HEK293T (cell line): ENCODE measurements around the gene DUS1L.

Experiments
- CTCF ChIA-PET: fragments of 350-600 bp; formaldehyde crosslinking; extraction: SDS; loops from one replicate; lab custom pipeline; 2021; ENCODE audit warnings: antibody characterized with exemption, inconsistent platforms; lab: Yijun Ruan, JAX
- POLR2A ChIA-PET: fragments of 350-600 bp; formaldehyde crosslinking; extraction: SDS; loops from one replicate; lab custom pipeline; 2020; ENCODE audit warnings: antibody characterized with exemption, inconsistent platforms; lab: Yijun Ruan, JAX
- DNase-seq: peaks from one replicate; pipeline ENCODE4 v3.0.0; 2012; ENCODE audit warnings: mixed read lengths; ENCODE audit errors: extremely low spot score
- ARNT ChIP-seq: fragments of 450-650 bp; IDR thresholded peaks from 2 replicates; pipeline ENCODE4 v1.6.1; 2017; ENCODE audit warnings: mild to moderate bottlenecking
- BHLHE40 ChIP-seq: fragments of 450-650 bp; IDR thresholded peaks from 2 replicates; pipeline ENCODE4 v1.6.1; 2016; ENCODE audit warnings: mild to moderate bottlenecking, moderate library complexity, borderline replicate concordance
- CTBP1 ChIP-seq: fragments of 450-650 bp; IDR thresholded peaks from 2 replicates; pipeline ENCODE4 v1.6.1; 2016; ENCODE audit warnings: borderline replicate concordance
- ELF4 ChIP-seq: fragments of 450-650 bp; IDR thresholded peaks from 2 replicates; pipeline ENCODE4 v1.6.1; 2017; ENCODE audit warnings: antibody characterized with exemption
- FOXA1 ChIP-seq: fragments of 450-650 bp; IDR thresholded peaks from 2 replicates; pipeline ENCODE4 v1.6.1; 2016; ENCODE audit warnings: mild to moderate bottlenecking
- FOXK2 ChIP-seq: fragments of 450-650 bp; IDR thresholded peaks from 2 replicates; pipeline ENCODE4 v1.6.1; 2016; ENCODE audit warnings: mild to moderate bottlenecking
- FOXM1 ChIP-seq: fragments of 450-650 bp; IDR thresholded peaks from 2 replicates; pipeline ENCODE4 v1.6.1; 2017; ENCODE audit warnings: mild to moderate bottlenecking, borderline replicate concordance
- HDGF ChIP-seq: fragments of 450-650 bp; IDR thresholded peaks from 2 replicates; pipeline ENCODE4 v1.6.1; 2017; ENCODE audit warnings: antibody characterized with exemption, borderline replicate concordance
- L3MBTL2 ChIP-seq: fragments of 450-650 bp; conservative IDR thresholded peaks from 2 replicates; pipeline ENCODE4 v1.6.1; 2016; ENCODE audit warnings: mild to moderate bottlenecking
- LEF1 ChIP-seq: fragments of 450-650 bp; IDR thresholded peaks from 2 replicates; pipeline ENCODE4 v1.6.1; 2017; ENCODE audit warnings: mild to moderate bottlenecking, borderline replicate concordance
- NFRKB ChIP-seq: fragments of 450-650 bp; IDR thresholded peaks from 2 replicates; pipeline ENCODE4 v1.6.1; 2016; ENCODE audit warnings: mild to moderate bottlenecking, moderate library complexity
- SP1 ChIP-seq: fragments of 450-650 bp; IDR thresholded peaks from 2 replicates; pipeline ENCODE4 v1.6.1; 2017
- SUZ12 ChIP-seq: fragments of 450-650 bp; IDR thresholded peaks from 2 replicates; pipeline ENCODE4 v1.6.1; 2016; ENCODE audit warnings: mild to moderate bottlenecking
- TARDBP ChIP-seq: fragments of 450-650 bp; IDR thresholded peaks from 2 replicates; pipeline ENCODE4 v1.6.1; 2016
- ZNF384 ChIP-seq: fragments of 450-650 bp; IDR thresholded peaks from 2 replicates; pipeline ENCODE4 v1.6.1; 2016
- TF ChIP-seq, protein P1 (sequence below): fragments of 450-650 bp; IDR thresholded peaks from 2 replicates; pipeline ENCODE4 v1.6.1; 2016

DUS1L gene

DNA sequence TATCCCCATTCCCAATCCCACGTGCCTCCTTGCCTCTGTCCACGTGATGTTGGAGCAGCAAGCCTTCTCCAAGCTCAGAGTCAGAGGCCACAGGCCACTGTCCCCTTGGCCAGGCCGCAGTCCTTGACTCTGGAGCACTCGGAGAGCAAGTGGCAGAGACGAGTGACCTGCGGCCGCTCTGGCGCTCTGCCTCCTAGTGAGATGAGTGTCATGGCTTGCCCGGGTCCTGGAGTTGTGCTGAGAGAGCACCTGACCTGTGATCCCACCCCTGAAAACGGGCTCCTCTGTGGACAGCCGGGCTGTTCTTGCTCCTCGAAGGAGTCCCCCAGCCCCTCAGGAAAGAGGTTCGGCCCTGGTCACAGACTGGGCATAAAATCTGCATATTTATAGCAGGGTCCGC lies 42.4 kb upstream of the DUS1L start:
- POLR2A ChIA-PET, result interaction anchor here (1.6 kb wide), 1 partner anchor 10 kb away, joined by 5 read pairs; the partner anchor contains the start of gene FASN
- CTCF ChIA-PET, result no interaction called here
- TF ChIP-seq NFRKB (no peak), TARDBP (no peak), FOXM1 (no peak), ZNF384 (no peak), ELF4 (no peak), FOXA1 (no peak), HDGF (no peak), SUZ12 (no peak), CTBP1 (no peak), FOXK2 (no peak), BHLHE40 (no peak), SP1 (no peak), L3MBTL2 (no peak), ARNT (no peak), LEF1 (no peak)
- TF ChIP-seq, protein P1, sequence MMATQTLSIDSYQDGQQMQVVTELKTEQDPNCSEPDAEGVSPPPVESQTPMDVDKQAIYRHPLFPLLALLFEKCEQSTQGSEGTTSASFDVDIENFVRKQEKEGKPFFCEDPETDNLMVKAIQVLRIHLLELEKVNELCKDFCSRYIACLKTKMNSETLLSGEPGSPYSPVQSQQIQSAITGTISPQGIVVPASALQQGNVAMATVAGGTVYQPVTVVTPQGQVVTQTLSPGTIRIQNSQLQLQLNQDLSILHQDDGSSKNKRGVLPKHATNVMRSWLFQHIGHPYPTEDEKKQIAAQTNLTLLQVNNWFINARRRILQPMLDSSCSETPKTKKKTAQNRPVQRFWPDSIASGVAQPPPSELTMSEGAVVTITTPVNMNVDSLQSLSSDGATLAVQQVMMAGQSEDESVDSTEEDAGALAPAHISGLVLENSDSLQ, result no peak
- DNase-seq, result no peak

DNA sequence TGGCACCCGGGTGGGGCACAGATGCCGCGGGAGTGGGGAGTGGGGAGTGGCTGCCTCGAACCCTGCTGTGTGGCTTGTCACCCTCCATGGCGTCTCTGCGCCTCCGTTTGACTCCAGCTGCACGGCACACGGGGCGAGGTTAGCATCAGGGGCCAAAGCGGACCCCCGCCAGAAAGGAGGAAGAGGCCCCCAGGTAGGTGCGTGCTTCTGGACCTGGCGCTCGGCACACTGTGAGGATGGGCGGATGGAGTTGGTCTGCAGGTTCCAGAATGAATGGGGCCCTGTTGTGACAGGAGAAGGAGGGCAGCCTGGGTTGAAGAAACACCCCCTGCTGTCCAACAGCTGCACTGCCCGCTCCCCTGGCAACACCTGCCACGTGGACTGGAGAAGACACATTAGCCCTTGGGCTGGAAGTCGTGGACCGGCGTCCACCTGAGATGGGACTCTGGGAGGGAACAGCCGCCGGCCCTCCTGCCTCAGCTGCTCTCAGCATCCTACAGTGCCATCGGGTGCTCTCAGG lies 41.8 kb upstream of the DUS1L start:
- TF ChIP-seq SUZ12 (no peak), BHLHE40 (no peak), TARDBP (no peak), SP1 (no peak), ARNT (no peak), FOXK2 (no peak), L3MBTL2 (no peak), LEF1 (no peak), FOXA1 (no peak), NFRKB (no peak), ZNF384 (no peak), CTBP1 (no peak)
- TF ChIP-seq, protein P1, result no peak
- CTCF ChIA-PET, result no interaction called here
- POLR2A ChIA-PET, result interaction anchor here (1.3 to 1.7 kb wide), 2 partner anchors 10 to 50 kb away, joined by 3 to 11 read pairs; partner anchors contain the start of gene FASN
- no peak for DNase-seq

DNA sequence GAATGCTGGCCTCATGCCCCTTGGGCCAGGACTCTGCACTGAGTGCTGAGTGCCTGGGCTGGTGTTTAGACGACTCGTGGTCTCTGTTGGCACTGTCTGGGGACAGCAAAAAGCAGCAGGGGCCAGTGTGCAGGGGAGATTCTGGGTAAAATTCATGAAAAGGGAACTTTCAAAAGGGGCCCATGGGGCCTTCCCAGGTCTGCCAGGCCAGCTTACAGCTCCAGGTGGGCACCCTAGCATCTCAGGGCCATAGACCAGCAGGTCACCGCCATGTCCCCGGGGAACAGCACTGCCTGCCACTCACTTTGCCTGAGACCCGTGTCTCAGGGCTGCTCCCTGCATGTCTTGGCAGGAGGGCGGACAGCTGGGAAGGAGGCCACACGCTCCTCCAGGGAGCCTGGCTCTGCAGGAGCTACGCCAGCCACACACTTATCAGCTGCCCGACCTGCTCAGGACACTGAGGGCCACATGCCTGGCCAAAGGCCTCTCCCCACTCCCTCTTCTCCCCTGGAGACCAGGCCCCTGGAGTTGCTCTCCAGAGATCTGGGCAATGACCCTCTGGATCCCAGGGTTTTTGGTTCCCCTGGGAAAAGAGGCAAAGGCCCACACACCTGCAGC lies 41.2 kb upstream of the DUS1L start:
- TF ChIP-seq HDGF (no peak), SP1 (no peak), SUZ12 (no peak), NFRKB (no peak), BHLHE40 (no peak)
- POLR2A ChIA-PET, result interaction anchor here (1.3 to 1.7 kb wide), 2 partner anchors 9 to 50 kb away, joined by 3 to 11 read pairs; partner anchors contain the start of gene FASN
- DNase-seq, result no peak
- CTCF ChIA-PET, result interaction anchor here (1.1 to 1.2 kb wide), 2 partner anchors 15 to 77 kb away, joined by 3 to 4 read pairs; no protein-coding TSS in a partner anchor

DNA sequence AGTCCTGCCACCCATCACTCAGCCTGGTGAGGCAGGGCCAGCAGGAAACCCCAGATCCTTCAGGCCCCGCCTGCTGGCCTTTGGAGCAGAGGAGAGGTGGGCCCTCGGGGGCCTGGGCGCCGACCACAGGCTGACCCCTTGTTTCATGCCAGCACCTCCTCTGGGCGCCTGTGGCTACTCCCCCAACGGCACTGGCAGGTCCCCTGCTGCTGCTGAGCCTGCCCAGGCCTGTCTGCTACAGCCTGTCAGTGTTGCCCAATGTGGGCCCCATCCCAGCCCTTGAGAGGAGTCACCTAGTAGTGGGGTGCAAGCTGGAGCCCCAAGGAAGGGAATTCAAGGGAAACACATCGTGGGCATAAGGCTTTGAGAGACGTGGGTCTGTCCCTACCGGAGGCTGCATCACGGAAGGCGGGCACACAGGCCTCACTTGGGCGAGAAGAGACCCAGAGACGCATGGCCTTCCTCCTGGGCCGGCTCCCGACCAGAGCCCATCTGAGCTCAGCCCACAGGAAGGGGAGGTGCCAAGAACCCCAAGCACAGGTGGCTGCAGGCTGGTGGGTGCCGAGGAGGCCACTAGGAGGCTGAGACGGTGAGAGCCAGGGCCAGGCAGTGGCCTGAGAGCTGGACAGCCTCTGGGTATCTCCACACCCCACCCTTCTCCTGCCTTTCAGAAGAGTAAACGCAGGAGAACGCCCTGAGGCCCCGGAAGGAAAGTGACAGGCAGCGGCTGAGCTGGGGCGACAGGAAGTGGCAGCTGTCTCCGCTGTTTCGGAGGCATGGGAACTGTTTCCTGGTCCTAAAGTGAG lies 40.5 kb upstream of the DUS1L start:
- TF ChIP-seq FOXK2, result no peak
- TF ChIP-seq ELF4, result no peak
- TF ChIP-seq HDGF, result no peak
- TF ChIP-seq CTBP1, result no peak
- no peak for TF ChIP-seq ARNT
- TF ChIP-seq ZNF384, result no peak
- ChIA-PET CTCF (interaction anchor here (1.1 to 1.3 kb wide), 3 partner anchors 16 to 77 kb away, joined by 3 to 4 read pairs (median 4); no protein-coding TSS in a partner anchor), POLR2A (interaction anchor here (1.3 to 1.7 kb wide), 2 partner anchors 8 to 51 kb away, joined by 3 to 11 read pairs; partner anchors contain the start of gene FASN)
- no peak for DNase-seq

DNA sequence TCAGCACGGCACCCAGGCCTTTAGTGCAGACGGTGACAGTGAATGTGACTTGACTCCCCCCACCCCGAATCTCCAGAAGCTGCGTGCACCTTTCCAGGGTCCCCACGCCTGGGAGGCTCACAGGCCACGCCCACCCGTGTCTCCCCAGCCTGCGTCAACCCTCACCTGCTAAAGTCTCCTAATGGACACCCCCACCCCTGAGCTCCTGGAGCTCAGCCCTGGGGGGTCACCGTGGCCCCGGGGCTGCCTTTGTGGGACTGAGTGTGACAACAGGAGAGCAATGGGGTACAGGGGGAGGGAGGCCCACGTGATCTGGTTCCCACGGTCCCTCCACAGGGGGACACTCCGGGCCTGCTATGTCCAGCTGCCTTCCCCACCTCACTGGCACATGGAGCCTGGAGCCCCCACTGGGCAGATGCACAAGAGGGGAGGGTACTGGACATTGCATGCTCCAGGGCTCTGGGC lies 39.8 kb upstream of the DUS1L start:
- POLR2A ChIA-PET, result interaction anchor here (1.1 to 1.7 kb wide), 4 partner anchors 8 to 85 kb away, joined by 3 to 11 read pairs (median 4); partner anchors contain the start of genes FASN and RAC3
- CTCF ChIA-PET, result interaction anchor here (1.1 to 1.3 kb wide), 3 partner anchors 16 to 76 kb away, joined by 3 to 4 read pairs (median 4); no protein-coding TSS in a partner anchor
- DNase-seq, result no peak
- no peak for TF ChIP-seq L3MBTL2

DNA sequence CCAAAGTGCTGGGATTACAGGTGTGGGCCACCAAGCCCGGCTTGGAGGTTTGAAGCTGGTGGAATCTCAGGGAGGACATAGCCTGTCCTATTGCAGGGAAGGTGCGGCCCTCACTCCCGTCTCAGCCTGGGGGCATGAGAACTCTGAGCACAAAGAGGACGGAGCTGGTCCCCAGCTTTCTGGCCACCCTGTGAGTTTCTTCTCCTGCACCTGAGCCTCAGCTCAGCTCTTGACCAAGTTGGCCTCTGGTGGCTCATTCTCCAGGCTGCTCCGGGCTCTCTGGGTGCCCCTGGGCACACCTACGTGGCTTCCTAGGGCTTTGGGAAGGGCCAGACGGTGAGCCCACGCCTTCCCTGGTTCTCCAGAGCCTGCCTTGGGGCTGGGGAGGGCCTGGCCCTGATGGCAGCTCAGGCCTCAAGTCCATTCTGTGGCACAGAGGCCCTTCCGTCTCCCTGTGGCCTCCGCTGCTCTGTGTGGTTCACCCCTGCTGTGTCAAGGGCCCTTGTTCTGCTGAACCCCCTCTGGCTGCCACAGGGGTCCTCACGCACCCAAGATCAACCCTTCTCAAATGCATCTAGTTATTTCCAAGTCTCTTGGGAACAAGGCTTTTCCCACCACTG lies 39.3 kb upstream of the DUS1L start:
- no peak for DNase-seq
- TF ChIP-seq, protein P1, result no peak
- TF ChIP-seq ELF4, result no peak
- no peak for TF ChIP-seq FOXA1
- TF ChIP-seq HDGF, result no peak
- TF ChIP-seq TARDBP, result no peak
- no peak for TF ChIP-seq CTBP1
- no peak for TF ChIP-seq FOXM1
- no peak for TF ChIP-seq NFRKB
- TF ChIP-seq ZNF384, result no peak
- no peak for TF ChIP-seq L3MBTL2
- no peak for TF ChIP-seq SUZ12
- no peak for TF ChIP-seq LEF1
- TF ChIP-seq SP1, result no peak
- TF ChIP-seq ARNT, result no peak
- TF ChIP-seq FOXK2, result no peak
- no peak for TF ChIP-seq BHLHE40
- ChIA-PET POLR2A (interaction anchor here (1.1 to 1.3 kb wide), 3 partner anchors 9 to 85 kb away, joined by 3 to 4 read pairs (median 3); partner anchors contain the start of gene RAC3), CTCF (interaction anchor here (1.3 kb wide), 1 partner anchor 74 kb away, joined by 4 read pairs; no protein-coding TSS in a partner anchor)
